Measurements from ENCODE around the gene EP400.

Gene EP400

DNA sequence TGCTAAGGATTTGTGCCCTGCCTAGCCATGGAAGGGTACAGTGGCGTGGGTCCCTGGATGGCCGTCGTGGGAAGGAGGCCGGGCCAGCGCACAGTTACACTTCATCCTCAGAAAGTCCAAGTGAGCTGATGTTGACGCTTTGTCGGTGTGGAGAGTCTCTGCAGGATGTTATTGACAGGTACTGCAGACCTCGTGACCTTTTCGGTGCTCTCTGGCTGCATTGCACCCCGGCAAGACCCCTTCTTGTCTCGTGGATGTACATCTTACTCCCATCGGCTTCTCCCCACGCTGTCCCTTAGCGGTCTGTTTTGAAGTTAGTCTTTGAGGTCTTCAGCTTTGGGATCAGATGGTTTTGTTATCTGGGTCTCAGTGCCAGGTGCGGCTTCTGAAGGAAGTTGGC, 78.4 kb downstream of the EP400 start (continued):
- TF ChIP-seq, protein P1, sequence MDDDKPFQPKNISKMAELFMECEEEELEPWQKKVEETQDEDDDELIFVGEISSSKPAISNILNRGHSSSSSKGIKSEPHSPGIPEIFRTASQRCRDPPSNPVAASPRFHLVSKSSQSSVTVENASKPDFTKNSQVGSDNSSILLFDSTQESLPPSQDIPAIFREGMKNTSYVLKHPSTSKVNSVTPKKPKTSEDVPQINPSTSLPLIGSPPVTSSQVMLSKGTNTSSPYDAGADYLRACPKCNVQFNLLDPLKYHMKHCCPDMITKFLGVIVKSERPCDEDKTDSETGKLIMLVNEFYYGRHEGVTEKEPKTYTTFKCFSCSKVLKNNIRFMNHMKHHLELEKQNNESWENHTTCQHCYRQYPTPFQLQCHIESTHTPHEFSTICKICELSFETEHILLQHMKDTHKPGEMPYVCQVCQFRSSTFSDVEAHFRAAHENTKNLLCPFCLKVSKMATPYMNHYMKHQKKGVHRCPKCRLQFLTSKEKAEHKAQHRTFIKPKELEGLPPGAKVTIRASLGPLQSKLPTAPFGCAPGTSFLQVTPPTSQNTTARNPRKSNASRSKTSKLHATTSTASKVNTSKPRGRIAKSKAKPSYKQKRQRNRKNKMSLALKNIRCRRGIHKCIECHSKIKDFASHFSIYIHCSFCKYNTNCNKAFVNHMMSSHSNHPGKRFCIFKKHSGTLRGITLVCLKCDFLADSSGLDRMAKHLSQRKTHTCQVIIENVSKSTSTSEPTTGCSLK (tag by site-specific recombination; IDR thresholded peaks at IDR 0.05), result no peak

DNA sequence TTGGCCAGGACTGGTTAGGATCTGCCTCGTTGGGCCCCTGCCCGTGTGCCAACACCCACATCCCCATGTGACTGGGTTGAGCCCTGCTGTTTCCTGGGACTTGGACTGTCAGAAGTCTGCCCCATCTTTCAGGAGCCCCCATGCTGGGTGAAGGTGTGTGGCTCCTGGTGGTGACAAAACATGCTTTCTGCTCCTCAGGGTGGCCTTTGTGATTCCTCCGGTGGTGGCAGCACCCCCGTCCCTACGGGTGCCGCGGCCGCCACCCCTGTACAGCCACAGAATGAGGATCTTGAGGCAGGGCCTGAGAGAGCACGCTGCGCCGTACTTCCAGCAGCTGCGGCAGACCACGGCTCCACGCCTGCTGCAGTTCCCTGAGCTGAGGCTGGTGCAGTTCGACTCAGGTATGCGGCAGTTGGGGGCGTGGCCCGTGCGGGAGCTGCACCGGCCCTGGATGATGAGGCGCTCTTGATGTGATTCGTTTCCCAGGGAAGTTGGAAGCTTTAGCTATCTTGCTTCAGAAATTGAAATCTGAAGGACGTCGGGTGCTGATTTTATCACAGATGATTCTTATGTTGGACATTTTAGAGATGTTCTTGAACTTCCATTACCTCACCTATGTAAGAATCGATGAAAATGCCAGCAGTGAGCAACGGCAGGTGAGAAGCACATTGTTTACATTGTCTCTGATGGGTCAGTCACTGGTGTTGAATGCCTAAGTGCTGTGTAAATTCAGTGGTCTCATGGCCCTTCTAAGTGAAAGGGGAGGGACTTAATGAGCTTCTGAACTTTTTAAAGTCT, 80.0 kb downstream of the EP400 start:
- POLR2A ChIA-PET, result no interaction called here
- H3K36me3 ChIP-seq (ENCODE audit: control insufficient read depth in 2 of 2, insufficient read depth in 1 of 2, low read length in 2 of 2), result peaks cover 18 to 97% of the 10 kb centered on the region in 2 experiments

DNA sequence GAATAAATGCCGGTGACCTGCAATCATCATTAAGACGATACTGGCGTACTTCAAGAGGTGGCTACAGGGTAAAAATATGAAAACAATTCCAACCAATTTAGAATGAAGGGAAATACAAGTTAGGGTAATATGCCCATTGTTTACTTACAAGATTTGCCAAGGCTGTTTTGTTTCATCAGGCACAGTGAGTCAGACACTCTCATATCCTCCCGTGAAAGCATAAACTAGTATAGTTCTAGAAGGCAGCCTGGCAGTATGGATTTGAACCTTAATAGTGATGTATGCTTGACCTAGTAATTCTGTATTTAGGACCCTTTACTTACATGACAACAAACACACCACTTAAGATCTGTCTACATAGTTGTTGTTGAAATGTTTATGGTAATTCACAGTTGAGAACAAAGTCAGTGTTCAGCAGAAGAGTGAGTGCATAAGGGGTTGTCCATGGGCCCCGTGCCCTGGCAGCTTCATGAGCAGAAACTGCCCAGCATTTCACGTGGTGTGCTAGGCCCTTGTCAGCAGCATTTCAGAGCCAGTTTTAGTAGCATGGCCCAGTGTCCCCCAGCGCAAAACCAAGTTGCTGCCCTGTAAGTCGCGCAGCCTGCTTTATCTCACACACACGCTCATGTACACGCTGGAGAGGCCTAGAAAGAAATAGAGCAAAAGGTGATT, 80.8 kb downstream of the EP400 start:
- Histone ChIP-seq H3K4me3 (ENCODE audit: low read depth, low read length) (no peak overlapping the region), H3K27ac (ENCODE audit: extremely low read depth, low read depth, low read length) (no peak overlapping the region), H3K4me1 (ENCODE audit: control insufficient read depth, insufficient read depth, low read length) (no peaks in the 10 kb centered on the region), H3K9me3 (ENCODE audit: control insufficient read depth, insufficient read depth, low read depth, low read length) (no peaks in the 10 kb centered on the region), H3K36me3 (ENCODE audit: control insufficient read depth in 2 of 2, insufficient read depth in 1 of 2, low read length in 2 of 2) (peaks cover 18 to 97% of the 10 kb centered on the region in 2 experiments)
- no peak for TF ChIP-seq KLF16 (tag by site-specific recombination; IDR thresholded peaks at IDR 0.05)
- TF ChIP-seq TRIM28 (IDR thresholded peaks at IDR 0.05; ENCODE audit: borderline replicate concordance, low read length), result no peak
- no peak for TF ChIP-seq ZNF654 (tag by site-specific recombination; IDR thresholded peaks at IDR 0.05; ENCODE audit: low read depth)
- TF ChIP-seq EGR2 (tag by site-specific recombination; IDR thresholded peaks at IDR 0.05; ENCODE audit: low read depth), result no peak
- no peak for TF ChIP-seq ZNF10 (tag by site-specific recombination; IDR thresholded peaks at IDR 0.05)
- TF ChIP-seq ZBTB7A (tag by site-specific recombination; IDR thresholded peaks at IDR 0.05; ENCODE audit: low read depth), result no peak
- no peak for TF ChIP-seq ZBTB48 (tag by site-specific recombination; IDR thresholded peaks at IDR 0.05)
- TF ChIP-seq FEZF1 (tag by site-specific recombination; IDR thresholded peaks at IDR 0.05), result no peak
- TF ChIP-seq, protein P2, sequence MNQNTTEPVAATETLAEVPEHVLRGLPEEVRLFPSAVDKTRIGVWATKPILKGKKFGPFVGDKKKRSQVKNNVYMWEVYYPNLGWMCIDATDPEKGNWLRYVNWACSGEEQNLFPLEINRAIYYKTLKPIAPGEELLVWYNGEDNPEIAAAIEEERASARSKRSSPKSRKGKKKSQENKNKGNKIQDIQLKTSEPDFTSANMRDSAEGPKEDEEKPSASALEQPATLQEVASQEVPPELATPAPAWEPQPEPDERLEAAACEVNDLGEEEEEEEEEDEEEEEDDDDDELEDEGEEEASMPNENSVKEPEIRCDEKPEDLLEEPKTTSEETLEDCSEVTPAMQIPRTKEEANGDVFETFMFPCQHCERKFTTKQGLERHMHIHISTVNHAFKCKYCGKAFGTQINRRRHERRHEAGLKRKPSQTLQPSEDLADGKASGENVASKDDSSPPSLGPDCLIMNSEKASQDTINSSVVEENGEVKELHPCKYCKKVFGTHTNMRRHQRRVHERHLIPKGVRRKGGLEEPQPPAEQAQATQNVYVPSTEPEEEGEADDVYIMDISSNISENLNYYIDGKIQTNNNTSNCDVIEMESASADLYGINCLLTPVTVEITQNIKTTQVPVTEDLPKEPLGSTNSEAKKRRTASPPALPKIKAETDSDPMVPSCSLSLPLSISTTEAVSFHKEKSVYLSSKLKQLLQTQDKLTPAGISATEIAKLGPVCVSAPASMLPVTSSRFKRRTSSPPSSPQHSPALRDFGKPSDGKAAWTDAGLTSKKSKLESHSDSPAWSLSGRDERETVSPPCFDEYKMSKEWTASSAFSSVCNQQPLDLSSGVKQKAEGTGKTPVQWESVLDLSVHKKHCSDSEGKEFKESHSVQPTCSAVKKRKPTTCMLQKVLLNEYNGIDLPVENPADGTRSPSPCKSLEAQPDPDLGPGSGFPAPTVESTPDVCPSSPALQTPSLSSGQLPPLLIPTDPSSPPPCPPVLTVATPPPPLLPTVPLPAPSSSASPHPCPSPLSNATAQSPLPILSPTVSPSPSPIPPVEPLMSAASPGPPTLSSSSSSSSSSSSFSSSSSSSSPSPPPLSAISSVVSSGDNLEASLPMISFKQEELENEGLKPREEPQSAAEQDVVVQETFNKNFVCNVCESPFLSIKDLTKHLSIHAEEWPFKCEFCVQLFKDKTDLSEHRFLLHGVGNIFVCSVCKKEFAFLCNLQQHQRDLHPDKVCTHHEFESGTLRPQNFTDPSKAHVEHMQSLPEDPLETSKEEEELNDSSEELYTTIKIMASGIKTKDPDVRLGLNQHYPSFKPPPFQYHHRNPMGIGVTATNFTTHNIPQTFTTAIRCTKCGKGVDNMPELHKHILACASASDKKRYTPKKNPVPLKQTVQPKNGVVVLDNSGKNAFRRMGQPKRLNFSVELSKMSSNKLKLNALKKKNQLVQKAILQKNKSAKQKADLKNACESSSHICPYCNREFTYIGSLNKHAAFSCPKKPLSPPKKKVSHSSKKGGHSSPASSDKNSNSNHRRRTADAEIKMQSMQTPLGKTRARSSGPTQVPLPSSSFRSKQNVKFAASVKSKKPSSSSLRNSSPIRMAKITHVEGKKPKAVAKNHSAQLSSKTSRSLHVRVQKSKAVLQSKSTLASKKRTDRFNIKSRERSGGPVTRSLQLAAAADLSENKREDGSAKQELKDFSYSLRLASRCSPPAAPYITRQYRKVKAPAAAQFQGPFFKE (tag by site-specific recombination; IDR thresholded peaks at IDR 0.05; ENCODE audit: borderline replicate concordance), result no peak
- TF ChIP-seq ZFHX2 (tag by site-specific recombination; conservative IDR thresholded peaks at IDR 0.05), result no peak
- no peak for TF ChIP-seq ZBTB20 (tag by site-specific recombination; IDR thresholded peaks at IDR 0.05)
- TF ChIP-seq ZBTB1 (tag by site-specific recombination; IDR thresholded peaks at IDR 0.05), result no peak
- TF ChIP-seq ZIC2 (tag by site-specific recombination; IDR thresholded peaks at IDR 0.05), result no peak
- ChIA-PET POLR2A (no interaction called here), CTCF (no interaction called here)

More for the DNA sequence above, 80.0 kb downstream of the EP400 start:
- Histone ChIP-seq H3K4me1 (ENCODE audit: control insufficient read depth, insufficient read depth, low read length) (no peaks in the 10 kb centered on the region), H3K4me3 (ENCODE audit: low read depth, low read length) (no peak overlapping the region), H3K9me3 (ENCODE audit: control insufficient read depth, insufficient read depth, low read depth, low read length) (no peaks in the 10 kb centered on the region), H3K27ac (ENCODE audit: extremely low read depth, low read depth, low read length) (no peak overlapping the region)
- CTCF ChIA-PET, result no interaction called here
- TF ChIP-seq ZIC2 (tag by site-specific recombination; IDR thresholded peaks at IDR 0.05) (no peak), ZNF114 (tag by site-specific recombination; IDR thresholded peaks at IDR 0.05) (no peak), ZNF423 (tag by site-specific recombination; IDR thresholded peaks at IDR 0.05) (no peak), ZNF473 (tag by site-specific recombination; IDR thresholded peaks at IDR 0.05) (no peak), ZNF2 (tag by site-specific recombination; IDR thresholded peaks at IDR 0.05) (no peak), SP2 (tag by site-specific recombination; IDR thresholded peaks at IDR 0.05) (no peak), ZNF654 (tag by site-specific recombination; IDR thresholded peaks at IDR 0.05; ENCODE audit: low read depth) (no peak), ZNF514 (tag by site-specific recombination; IDR thresholded peaks at IDR 0.05) (no peak), PRDM1 (tag by site-specific recombination; IDR thresholded peaks at IDR 0.05) (no peak), ZNF660 (tag by site-specific recombination; IDR thresholded peaks at IDR 0.05) (no peak)
- TF ChIP-seq, protein P3, sequence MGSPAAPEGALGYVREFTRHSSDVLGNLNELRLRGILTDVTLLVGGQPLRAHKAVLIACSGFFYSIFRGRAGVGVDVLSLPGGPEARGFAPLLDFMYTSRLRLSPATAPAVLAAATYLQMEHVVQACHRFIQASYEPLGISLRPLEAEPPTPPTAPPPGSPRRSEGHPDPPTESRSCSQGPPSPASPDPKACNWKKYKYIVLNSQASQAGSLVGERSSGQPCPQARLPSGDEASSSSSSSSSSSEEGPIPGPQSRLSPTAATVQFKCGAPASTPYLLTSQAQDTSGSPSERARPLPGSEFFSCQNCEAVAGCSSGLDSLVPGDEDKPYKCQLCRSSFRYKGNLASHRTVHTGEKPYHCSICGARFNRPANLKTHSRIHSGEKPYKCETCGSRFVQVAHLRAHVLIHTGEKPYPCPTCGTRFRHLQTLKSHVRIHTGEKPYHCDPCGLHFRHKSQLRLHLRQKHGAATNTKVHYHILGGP (tag by site-specific recombination; IDR thresholded peaks at IDR 0.05), result no peak
